ENCODE data around the gene GATAD2A.

The GATAD2A gene

DNA sequence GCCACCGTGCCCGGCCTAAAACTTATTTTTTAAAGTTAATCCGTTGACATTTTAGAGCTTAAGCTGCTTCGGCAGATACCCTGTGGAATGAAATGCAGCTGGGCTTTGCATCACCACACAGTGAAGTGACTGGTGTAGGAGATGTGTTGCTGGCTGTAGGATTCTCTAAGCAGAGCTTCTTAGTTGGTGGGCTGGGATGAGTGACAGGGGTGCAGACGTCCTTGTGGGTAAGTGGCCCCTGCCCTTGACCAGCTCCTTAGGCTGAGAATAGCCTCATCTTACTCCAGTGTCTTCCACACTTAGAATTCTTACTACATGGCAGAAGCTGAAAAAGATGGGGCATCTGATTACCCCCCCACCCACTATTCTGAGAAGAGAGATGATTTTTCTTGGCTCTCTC lies 11.6 kb downstream of the GATAD2A start:
- H3K4me1 ChIP-seq (ENCODE audit: insufficient read depth, low read length) = peaks cover 14% of the 10 kb centered on the region

DNA sequence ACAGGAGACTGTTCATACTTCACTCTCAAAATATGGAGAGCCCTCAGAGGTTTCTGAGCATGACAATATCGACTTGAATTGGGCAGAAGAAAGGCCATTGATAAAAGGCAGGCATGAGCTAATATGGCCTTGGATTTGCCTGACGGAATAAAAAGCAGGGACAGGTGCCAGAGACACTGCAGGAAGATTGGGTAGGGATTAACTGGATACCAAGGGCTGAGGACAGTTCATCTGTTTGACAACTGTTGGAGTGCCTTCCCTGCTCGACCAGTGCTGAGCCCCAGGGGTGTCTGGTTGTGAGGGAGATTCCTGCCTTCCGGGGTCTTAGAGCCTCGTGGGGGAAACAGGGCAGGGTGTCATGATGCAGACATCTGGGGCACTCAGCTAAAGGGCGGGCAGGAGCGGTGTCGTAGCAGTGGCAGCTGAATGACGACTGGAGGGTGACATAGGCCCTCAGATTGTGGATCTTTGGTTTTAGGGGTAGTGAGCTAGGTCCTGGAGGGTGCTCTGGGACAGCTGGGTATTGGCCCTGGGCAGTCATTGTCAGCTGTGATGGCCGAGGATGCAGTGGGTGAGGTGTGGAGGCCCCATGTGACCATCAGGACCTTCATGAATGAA lies 12.3 kb downstream of the GATAD2A start:
- H3K4me1 ChIP-seq (ENCODE audit: insufficient read depth, low read length) = peaks cover 14% of the 10 kb centered on the region
- H3K9me3 ChIP-seq (ENCODE audit: low read length) = no peaks in the 10 kb centered on the region
- H3K4me3 ChIP-seq (ENCODE audit: low read depth in 1 of 2, low read length in 2 of 2) = no peak overlapping the region
- no peak overlapping the region for H3K27ac ChIP-seq (ENCODE audit: low read depth, low read length)
- no peaks in the 10 kb centered on the region for H3K27me3 ChIP-seq (ENCODE audit: control insufficient read depth in 1 of 2, insufficient read depth in 2 of 2, low read length in 2 of 2)
- no peak overlapping the region for H3K9ac ChIP-seq (ENCODE audit: low read length)
- no peaks in the 10 kb centered on the region for H3K36me3 ChIP-seq (ENCODE audit: insufficient read depth, low read length)

More for the DNA sequence above, 11.6 kb downstream of the GATAD2A start:
- H3K27ac ChIP-seq (ENCODE audit: low read depth, low read length) = no peak overlapping the region
- H3K9ac ChIP-seq (ENCODE audit: low read length) = no peak overlapping the region
- no peak overlapping the region for H3K4me3 ChIP-seq (ENCODE audit: low read depth in 1 of 2, low read length in 2 of 2)
- H3K36me3 ChIP-seq (ENCODE audit: insufficient read depth, low read length) = no peaks in the 10 kb centered on the region
- no peaks in the 10 kb centered on the region for H3K27me3 ChIP-seq (ENCODE audit: control insufficient read depth in 1 of 2, insufficient read depth in 2 of 2, low read length in 2 of 2)
- no peaks in the 10 kb centered on the region for H3K9me3 ChIP-seq (ENCODE audit: low read length)

DNA sequence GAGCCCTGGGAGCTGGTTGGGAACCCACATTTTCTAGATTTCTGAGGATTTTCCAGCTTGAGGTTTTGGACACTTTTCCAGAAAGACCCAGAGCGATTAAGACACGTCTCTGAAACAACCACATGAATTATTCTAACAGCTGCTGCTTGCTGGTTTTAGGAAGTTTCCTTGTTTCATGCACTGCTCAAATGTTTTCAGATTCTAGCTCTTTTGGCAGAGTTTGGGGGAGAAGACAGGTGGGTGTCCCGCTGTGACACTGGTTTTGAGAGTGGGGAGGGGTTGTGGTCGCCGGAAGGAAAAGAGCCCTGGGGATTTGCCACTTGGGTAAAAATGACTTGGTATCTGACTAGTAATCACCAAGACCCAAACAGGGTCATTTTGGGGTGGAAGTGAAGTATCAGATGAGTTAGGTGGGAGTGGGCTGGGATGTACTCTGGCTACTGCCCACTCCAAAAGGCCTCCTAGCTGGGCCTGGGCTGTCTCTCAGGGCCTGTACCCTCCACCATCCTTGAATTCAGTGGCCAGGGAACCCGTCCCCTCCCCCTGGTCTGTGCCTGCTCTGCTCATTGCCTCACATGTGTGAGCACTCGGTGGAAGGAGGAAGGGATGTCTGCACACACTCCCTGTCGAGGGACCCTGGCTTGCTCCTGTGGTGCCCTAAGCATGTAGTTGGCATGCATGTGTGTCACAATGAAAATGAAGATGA lies 13.2 kb downstream of the GATAD2A start:
- Histone ChIP-seq H3K27me3 (ENCODE audit: control insufficient read depth in 1 of 2, insufficient read depth in 2 of 2, low read length in 2 of 2) (no peaks in the 10 kb centered on the region), H3K9ac (ENCODE audit: low read length) (no peak overlapping the region), H3K9me3 (ENCODE audit: low read length) (no peaks in the 10 kb centered on the region), H3K27ac (ENCODE audit: low read depth, low read length) (no peak overlapping the region), H3K36me3 (ENCODE audit: insufficient read depth, low read length) (no peaks in the 10 kb centered on the region), H3K4me3 (ENCODE audit: low read depth in 1 of 2, low read length in 2 of 2) (no peak overlapping the region), H3K4me1 (ENCODE audit: insufficient read depth, low read length) (peaks cover 14% of the 10 kb centered on the region)

DNA sequence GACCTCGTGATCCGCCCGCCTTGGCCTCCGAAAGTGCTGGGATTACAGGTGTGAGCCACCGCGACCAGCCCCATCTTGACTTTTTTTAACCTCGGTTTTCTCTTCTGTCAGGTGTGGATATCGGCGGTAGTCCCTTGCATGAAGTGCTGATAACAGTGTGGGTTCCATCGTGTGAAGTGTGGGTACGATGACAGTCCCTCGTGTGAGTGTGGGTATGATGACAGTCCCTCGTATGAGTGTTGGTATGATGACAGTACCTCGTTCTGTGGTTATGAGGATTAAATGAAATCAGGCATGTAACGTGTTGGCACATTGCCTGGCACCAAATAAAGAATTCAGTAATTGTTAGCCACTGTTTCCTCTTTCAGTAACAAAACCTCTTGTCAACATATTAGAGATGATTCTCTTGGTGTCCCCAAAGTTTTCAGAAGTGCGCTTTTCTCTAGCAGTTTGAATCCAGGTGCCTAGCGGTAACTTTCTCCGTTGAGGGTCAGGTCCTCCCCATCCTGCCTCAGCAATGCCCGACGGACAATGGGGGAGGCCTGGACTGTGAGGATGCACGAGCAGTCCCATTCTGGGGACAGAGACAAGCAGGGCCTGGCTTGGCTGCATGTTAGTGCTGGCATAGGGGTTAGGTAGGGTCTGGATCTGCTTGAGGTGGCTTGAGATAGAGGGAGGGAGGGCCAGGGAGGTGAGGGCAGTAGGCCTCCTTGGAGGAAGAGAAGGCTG lies 15.3 kb downstream of the GATAD2A start:
- Histone ChIP-seq H3K9ac (ENCODE audit: low read length) (no peak overlapping the region), H3K9me3 (ENCODE audit: low read length) (no peaks in the 10 kb centered on the region), H3K4me3 (ENCODE audit: low read depth in 1 of 2, low read length in 2 of 2) (no peak overlapping the region), H3K27ac (ENCODE audit: low read depth, low read length) (no peak overlapping the region), H3K36me3 (ENCODE audit: insufficient read depth, low read length) (no peaks in the 10 kb centered on the region), H3K27me3 (ENCODE audit: control insufficient read depth in 1 of 2, insufficient read depth in 2 of 2, low read length in 2 of 2) (no peaks in the 10 kb centered on the region), H3K4me1 (ENCODE audit: insufficient read depth, low read length) (peaks cover 14% of the 10 kb centered on the region)

DNA sequence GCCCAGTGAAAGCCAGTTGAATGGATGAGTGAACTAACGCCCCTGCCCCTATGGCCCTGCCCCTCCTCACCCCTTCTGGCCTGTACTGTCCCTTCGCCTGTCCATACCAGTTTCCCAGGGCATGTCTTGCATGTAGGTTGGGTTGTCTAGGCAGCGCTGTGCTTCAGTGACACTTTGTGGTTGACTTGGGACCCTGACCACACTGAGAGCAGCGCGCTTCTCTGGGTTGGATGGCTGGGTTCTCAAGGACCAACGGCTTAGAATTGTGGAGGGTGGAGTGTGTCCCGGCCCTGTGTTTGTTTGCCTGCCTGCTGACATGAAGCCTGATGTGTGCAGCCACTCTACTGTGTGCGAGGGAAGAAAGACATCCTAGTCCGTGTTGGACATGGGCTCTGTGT lies 15.8 kb downstream of the GATAD2A start:
- no peak overlapping the region for H3K9ac ChIP-seq (ENCODE audit: low read length)
- no peak overlapping the region for H3K27ac ChIP-seq (ENCODE audit: low read depth, low read length)
- no peaks in the 10 kb centered on the region for H3K9me3 ChIP-seq (ENCODE audit: low read length)
- no peaks in the 10 kb centered on the region for H3K27me3 ChIP-seq (ENCODE audit: control insufficient read depth in 1 of 2, insufficient read depth in 2 of 2, low read length in 2 of 2)
- no peak overlapping the region for H3K4me3 ChIP-seq (ENCODE audit: low read depth in 1 of 2, low read length in 2 of 2)
- H3K36me3 ChIP-seq (ENCODE audit: insufficient read depth, low read length) = no peaks in the 10 kb centered on the region
- peaks cover 14% of the 10 kb centered on the region for H3K4me1 ChIP-seq (ENCODE audit: insufficient read depth, low read length)

DNA sequence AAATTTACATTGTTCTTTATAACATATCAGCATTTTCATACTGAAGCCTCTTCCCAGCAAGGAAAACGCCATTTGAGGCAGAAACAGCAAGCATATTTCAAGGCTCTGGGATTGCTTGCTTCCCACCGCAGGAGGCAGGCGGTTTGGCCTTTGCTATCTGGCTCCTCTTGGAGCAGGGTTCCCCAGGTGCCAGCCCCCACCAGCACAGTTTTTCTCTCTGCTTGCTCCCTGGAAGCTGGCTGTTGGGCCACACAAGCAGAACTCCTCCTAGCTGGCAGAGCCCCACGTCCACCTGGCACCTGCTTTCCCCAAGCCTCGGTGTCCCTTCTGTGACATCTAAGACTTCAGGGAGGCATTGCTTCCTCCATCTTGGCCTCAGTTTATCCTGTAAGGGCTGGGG lies 16.7 kb downstream of the GATAD2A start:
- no peak overlapping the region for H3K9ac ChIP-seq (ENCODE audit: low read length)
- no peak overlapping the region for H3K4me3 ChIP-seq (ENCODE audit: low read depth in 1 of 2, low read length in 2 of 2)
- no peaks in the 10 kb centered on the region for H3K36me3 ChIP-seq (ENCODE audit: insufficient read depth, low read length)
- no peaks in the 10 kb centered on the region for H3K9me3 ChIP-seq (ENCODE audit: low read length)
- H3K4me1 ChIP-seq (ENCODE audit: insufficient read depth, low read length) = peaks cover 17% of the 10 kb centered on the region
- H3K27ac ChIP-seq (ENCODE audit: low read depth, low read length) = no peak overlapping the region
- H3K27me3 ChIP-seq (ENCODE audit: control insufficient read depth in 1 of 2, insufficient read depth in 2 of 2, low read length in 2 of 2) = no peaks in the 10 kb centered on the region

DNA sequence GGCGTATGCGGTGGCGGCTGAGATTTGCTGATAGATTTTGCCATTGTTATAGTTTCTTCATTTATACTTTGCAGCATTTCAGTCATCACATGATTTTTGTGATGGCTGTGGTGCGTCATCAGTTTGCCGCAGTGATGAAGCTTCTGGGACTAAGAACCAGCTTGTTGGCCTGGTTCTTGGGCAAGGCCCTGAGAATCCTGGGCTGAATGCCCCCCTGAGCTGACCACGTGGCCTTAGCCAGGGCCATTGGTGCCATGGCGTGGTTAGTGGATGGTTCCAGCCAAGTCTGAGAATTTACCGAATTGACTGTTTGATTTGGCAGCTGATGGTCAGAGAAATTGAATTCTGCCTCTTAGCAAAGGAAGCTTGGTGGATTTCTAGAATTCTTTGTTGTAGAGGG lies 17.8 kb downstream of the GATAD2A start:
- H3K27ac ChIP-seq (ENCODE audit: low read depth, low read length) = no peak overlapping the region
- H3K9ac ChIP-seq (ENCODE audit: low read length) = no peak overlapping the region
- H3K4me1 ChIP-seq (ENCODE audit: insufficient read depth, low read length) = peaks cover 17% of the 10 kb centered on the region
- H3K9me3 ChIP-seq (ENCODE audit: low read length) = no peaks in the 10 kb centered on the region
- no peak overlapping the region for H3K4me3 ChIP-seq (ENCODE audit: low read depth in 1 of 2, low read length in 2 of 2)
- H3K36me3 ChIP-seq (ENCODE audit: insufficient read depth, low read length) = no peaks in the 10 kb centered on the region
- H3K27me3 ChIP-seq (ENCODE audit: control insufficient read depth in 1 of 2, insufficient read depth in 2 of 2, low read length in 2 of 2) = no peaks in the 10 kb centered on the region

DNA sequence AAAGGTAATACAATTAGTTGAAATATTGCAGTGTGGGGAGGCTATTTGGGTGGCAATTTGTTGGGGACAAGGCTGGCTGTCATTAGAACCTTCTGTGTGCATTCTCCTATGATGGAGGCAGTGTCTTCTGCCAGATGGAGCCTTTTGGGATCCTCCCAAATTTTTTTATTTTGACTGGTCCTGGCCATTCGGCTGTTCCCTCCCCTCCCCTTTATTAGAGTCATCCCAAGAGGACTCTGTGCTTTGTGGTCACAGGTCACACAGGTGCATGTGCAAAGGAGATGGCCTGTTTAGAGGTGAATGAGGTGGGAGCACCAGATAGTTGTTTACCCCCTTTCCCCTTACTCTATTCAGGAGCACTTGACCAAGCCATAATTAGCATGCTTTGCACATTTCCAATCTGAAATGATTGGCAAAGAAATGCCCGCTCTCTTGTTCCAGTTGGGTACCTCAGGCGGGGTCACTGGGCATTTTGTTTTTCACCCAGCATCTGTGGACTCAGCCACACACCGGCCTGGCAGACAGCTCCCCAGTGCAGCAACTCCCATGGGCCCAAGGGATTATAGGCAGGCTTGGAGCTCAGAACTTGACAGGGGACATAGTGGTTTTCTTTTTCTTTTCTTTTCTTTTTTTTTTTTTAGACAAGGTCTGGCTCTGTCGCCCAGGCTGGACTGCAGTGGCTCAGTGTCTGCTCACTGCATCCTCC lies 19.8 kb downstream of the GATAD2A start:
- H3K27me3 ChIP-seq (ENCODE audit: control insufficient read depth in 1 of 2, insufficient read depth in 2 of 2, low read length in 2 of 2) = no peaks in the 10 kb centered on the region
- no peak overlapping the region for H3K27ac ChIP-seq (ENCODE audit: low read depth, low read length)
- no peaks in the 10 kb centered on the region for H3K9me3 ChIP-seq (ENCODE audit: low read length)
- no peak overlapping the region for H3K9ac ChIP-seq (ENCODE audit: low read length)
- peaks cover 11% of the 10 kb centered on the region for H3K4me1 ChIP-seq (ENCODE audit: insufficient read depth, low read length)
- H3K36me3 ChIP-seq (ENCODE audit: insufficient read depth, low read length) = no peaks in the 10 kb centered on the region
- H3K4me3 ChIP-seq (ENCODE audit: low read depth in 1 of 2, low read length in 2 of 2) = no peak overlapping the region

DNA sequence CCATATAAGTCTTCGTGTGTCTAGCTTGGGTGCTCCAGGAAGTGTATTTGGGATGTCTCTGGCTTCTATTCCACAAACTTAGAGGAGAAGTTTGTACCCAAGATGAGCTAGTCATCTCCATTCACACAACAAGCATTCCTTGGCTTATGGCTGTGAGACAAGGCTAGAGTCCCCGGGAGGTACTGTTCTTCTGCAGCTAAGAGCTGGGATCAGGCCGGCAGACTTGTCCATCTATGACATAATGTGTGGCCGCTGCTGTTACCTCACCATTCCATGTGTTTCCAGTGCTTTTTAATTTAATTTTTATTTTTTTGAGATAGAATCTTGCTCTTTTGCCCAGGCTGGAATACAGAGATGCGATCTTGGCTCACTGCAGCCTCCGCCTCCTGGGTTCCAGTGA lies 20.7 kb downstream of the GATAD2A start:
- no peak overlapping the region for H3K27ac ChIP-seq (ENCODE audit: low read depth, low read length)
- no peak overlapping the region for H3K4me3 ChIP-seq (ENCODE audit: low read depth in 1 of 2, low read length in 2 of 2)
- H3K27me3 ChIP-seq (ENCODE audit: control insufficient read depth in 1 of 2, insufficient read depth in 2 of 2, low read length in 2 of 2) = no peaks in the 10 kb centered on the region
- no peaks in the 10 kb centered on the region for H3K9me3 ChIP-seq (ENCODE audit: low read length)
- no peaks in the 10 kb centered on the region for H3K36me3 ChIP-seq (ENCODE audit: insufficient read depth, low read length)
- no peak overlapping the region for H3K9ac ChIP-seq (ENCODE audit: low read length)
- peaks cover 11% of the 10 kb centered on the region for H3K4me1 ChIP-seq (ENCODE audit: insufficient read depth, low read length)

DNA sequence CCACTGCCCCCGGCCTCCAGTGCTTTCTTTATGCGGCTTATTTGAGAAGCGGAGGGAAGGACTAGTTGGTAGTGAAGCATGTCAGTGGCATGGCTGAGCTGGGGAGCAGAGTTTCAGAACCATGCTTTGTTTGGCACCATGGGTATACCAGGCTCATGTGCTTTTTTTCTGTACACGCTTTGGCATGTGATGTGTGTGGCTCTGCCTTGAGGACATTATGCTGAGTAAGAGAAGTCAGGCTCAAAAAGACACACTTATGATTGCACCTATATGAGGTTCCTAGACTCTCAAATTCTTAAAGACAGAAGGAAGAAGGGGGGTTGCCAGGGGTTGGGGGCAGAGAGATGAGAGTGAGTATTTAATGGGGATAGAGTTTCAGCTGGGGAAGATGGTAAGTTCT lies 21.3 kb downstream of the GATAD2A start:
- H3K27ac ChIP-seq (ENCODE audit: low read depth, low read length) = no peak overlapping the region
- no peaks in the 10 kb centered on the region for H3K36me3 ChIP-seq (ENCODE audit: insufficient read depth, low read length)
- H3K4me3 ChIP-seq (ENCODE audit: low read depth in 1 of 2, low read length in 2 of 2) = no peak overlapping the region
- no peaks in the 10 kb centered on the region for H3K9me3 ChIP-seq (ENCODE audit: low read length)
- no peak overlapping the region for H3K9ac ChIP-seq (ENCODE audit: low read length)
- no peaks in the 10 kb centered on the region for H3K27me3 ChIP-seq (ENCODE audit: control insufficient read depth in 1 of 2, insufficient read depth in 2 of 2, low read length in 2 of 2)
- H3K4me1 ChIP-seq (ENCODE audit: insufficient read depth, low read length) = peaks cover 11% of the 10 kb centered on the region

DNA sequence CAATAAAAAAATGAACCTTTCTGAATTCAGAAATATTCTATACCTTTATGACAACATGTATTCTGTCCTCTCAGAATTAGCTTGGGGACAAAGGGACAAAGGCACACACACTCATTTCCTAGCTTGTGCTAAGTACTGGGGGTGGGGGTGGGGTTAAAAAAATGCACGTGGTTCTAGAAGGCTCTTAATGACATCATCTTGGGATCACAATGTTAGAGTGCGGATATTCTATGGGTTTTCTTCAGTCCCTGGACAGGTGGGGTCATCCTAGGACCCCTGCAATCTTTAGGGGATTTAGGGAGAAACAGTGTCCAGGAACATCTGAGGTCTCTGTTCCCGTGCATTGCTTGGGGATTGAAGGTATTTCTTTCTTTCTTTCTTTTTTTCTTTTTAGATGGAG lies 21.8 kb downstream of the GATAD2A start:
- H3K4me1 ChIP-seq (ENCODE audit: insufficient read depth, low read length) = peaks cover 11% of the 10 kb centered on the region
- H3K9ac ChIP-seq (ENCODE audit: low read length) = no peak overlapping the region
- H3K27ac ChIP-seq (ENCODE audit: low read depth, low read length) = no peak overlapping the region
- no peaks in the 10 kb centered on the region for H3K9me3 ChIP-seq (ENCODE audit: low read length)
- no peak overlapping the region for H3K4me3 ChIP-seq (ENCODE audit: low read depth in 1 of 2, low read length in 2 of 2)
- no peaks in the 10 kb centered on the region for H3K36me3 ChIP-seq (ENCODE audit: insufficient read depth, low read length)
- H3K27me3 ChIP-seq (ENCODE audit: control insufficient read depth in 1 of 2, insufficient read depth in 2 of 2, low read length in 2 of 2) = no peaks in the 10 kb centered on the region
